ENCODE measurements around the gene TRAPPC6A.

TRAPPC6A gene

DNA sequence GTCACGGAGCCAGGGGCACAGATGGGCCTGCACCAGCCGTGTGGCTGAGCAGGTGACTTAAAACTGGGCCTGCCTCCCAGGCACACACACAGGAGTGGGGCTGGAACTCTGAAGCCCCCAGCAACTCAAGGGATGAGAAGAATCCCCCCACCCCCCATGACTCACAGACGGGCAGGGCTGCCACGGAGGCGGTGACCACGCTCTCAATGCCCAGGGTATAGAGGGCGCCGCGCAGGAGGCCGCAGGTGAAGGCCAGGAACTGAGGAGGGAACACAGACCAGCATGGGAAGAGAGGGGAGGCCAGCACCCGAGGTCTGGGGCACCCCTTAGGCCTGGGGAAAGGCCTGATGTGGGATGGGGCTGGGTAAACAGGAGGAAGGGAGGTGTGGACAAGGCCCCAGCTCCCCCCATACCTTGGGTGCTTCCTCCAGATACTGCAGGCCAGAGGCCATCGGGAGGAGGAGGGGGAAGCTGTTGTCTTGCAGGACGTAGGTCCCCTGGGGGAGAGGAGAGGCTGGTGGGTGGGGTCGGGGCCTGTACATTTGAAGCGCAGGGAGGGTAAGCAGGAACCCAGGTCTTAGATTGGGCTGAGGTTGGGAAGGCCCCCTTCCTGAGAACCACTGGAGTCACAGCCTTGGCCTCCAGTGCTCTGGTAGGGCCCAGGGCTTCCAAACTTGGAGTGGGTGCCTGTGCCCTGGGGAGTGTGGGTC is 14.1 kb downstream of the TRAPPC6A start:
- in situ Hi-C loops (cut with MboI; ENCODE audit: low pct_unique_long_range_greater_than_20kb, low sequenced_read_pairs, unreplicated experiment), result no loop called here
- TF ChIP-seq, protein P1, sequence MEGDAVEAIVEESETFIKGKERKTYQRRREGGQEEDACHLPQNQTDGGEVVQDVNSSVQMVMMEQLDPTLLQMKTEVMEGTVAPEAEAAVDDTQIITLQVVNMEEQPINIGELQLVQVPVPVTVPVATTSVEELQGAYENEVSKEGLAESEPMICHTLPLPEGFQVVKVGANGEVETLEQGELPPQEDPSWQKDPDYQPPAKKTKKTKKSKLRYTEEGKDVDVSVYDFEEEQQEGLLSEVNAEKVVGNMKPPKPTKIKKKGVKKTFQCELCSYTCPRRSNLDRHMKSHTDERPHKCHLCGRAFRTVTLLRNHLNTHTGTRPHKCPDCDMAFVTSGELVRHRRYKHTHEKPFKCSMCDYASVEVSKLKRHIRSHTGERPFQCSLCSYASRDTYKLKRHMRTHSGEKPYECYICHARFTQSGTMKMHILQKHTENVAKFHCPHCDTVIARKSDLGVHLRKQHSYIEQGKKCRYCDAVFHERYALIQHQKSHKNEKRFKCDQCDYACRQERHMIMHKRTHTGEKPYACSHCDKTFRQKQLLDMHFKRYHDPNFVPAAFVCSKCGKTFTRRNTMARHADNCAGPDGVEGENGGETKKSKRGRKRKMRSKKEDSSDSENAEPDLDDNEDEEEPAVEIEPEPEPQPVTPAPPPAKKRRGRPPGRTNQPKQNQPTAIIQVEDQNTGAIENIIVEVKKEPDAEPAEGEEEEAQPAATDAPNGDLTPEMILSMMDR (IDR thresholded peaks at IDR 0.05; ENCODE audit: extremely low read depth, insufficient read depth, missing control alignments), result no peak
- DNase-seq (ENCODE audit: low spot score), result peak; percentile 42

DNA sequence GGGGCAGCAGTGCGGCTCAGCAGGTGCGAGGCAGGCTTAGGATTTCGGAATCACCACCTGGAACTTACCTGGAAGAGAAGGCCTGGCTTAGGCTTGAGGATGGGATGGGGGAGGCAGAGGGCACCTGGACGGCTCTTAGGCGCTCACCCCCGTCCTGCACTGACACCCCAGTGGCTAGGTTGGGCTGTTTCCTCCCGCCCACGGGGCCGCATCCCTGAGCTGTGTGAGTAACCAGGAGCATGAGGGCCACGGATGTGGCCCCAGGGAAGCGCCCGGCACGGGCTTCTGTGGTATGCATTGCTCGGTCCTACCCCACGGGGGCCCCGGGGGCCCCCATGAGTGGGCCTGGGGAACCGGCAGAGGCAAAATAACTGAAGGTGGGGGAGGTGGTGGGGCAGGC is 14.9 kb downstream of the TRAPPC6A start:
- TF ChIP-seq, protein P1 (IDR thresholded peaks at IDR 0.05; ENCODE audit: extremely low read depth, insufficient read depth, missing control alignments), result no peak
- no peak for DNase-seq (ENCODE audit: low spot score)
- in situ Hi-C loops (cut with MboI; ENCODE audit: low pct_unique_long_range_greater_than_20kb, low sequenced_read_pairs, unreplicated experiment), result no loop called here

DNA sequence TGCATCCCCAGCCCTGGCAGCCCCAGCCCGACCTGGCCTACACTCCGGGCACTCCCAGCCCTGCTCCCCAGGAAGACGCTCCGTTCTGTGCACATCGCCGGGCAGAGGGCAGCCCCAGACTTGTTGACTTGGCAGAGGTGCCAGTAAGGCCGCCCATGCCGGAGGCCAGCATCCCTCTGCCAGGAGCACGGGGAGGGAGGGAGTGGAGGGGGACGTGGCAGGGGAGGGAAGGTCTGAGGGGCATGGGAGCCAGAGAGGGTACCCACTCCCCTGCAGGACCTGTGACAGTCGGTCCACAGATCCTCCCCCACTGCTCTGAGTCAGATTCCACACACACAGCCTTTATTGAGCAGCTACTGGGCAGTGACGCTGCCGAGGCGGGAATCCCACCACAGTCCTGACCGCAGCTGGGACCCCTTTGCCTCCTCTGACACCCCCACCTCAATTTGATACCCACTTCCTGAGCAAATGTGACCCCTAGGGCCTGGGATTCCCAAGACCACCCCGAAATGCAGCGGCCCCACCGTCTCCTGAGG is 15.4 kb downstream of the TRAPPC6A start:
- DNase-seq (ENCODE audit: low spot score), result no peak
- in situ Hi-C loops (cut with MboI; ENCODE audit: low pct_unique_long_range_greater_than_20kb, low sequenced_read_pairs, unreplicated experiment), result no loop called here
- TF ChIP-seq, protein P1 (IDR thresholded peaks at IDR 0.05; ENCODE audit: extremely low read depth, insufficient read depth, missing control alignments), result no peak

DNA sequence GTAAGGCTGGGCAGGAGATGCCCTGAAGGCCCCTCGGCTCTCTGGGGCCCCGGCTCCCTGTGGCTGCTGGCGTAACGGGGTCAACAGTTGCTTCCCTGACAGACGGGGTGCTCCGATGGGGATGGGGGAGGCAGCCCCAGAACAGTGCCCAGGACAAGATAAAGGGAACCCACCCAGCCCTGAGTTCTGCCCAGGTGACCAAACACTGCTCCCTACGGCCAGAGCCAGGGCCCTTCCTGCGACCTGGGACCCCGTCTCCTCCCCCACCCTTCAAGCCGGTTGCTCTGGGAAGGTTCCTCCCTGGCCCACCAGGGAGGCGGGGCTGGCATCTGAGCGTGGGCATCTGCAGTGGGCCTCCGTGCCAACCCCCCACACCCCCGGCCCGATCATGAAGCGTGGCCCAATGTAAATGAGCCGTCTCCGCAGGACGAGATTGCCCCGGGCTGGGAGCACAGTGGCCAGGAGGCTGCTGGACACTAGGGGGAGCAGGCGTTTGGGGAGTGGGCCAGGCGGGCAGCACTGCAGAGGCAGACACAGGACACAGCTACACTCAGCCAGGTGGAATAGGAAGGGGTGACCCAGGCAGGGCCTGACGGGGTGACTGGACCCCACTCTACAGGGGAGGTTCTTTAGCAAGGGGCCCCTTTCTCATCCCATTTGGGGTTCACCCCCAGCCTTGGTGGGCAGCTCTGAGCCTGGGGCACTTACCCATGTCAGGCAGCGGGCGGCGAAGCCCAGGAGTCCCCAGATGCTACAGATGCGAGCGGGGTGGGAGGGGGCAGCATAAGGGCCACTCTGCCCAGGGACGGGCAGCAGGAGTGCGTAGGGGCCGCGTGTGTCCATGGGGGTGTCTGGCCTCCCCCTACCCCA is 16.1 kb downstream of the TRAPPC6A start:
- in situ Hi-C loops (cut with MboI; ENCODE audit: low pct_unique_long_range_greater_than_20kb, low sequenced_read_pairs, unreplicated experiment), result no loop called here
- TF ChIP-seq, protein P1 (IDR thresholded peaks at IDR 0.05; ENCODE audit: extremely low read depth, insufficient read depth, missing control alignments), result peak; percentile 13
- peak; percentile 16 for DNase-seq (ENCODE audit: low spot score)

DNA sequence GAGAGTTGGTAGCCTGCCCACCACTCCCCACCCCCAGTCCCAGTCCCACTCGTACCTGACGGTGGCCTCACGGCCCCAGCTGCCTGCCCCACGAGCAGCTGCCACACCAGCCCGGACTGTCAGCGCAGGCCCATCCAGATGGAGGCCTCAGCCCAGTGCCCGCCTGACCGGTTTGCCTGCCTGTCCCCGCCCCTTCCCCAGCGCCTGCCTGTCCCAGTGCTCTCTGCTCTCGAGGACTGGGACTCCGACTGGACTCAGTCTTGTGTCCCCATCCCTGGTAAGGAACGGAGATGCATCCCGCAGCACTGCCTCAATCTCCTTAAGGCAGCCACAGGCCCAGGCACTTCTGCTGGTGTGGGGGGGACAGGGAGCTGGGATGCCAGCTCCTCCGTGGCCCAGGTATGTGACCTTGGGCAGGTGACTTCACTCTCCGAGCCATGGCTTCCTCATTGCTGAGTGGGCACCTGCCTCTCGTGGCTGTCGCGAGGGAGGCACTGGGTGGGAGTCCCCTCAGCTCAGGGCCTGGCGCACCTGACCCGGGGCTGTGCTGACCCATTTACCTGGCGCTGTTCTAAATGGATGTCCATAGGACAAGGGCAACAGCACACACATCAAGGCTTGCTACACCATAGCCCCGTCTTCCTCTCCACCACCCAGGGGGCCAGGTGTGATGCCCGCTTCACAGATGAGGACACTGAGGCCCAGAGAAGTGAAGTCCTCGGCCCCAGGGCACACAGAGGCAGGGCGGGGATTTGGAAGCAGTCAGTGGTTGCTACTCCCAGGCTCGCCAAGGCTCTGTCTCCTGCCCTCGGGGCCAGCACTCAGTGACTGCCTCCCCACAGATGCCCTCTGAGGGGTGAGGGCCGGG is 16.9 kb downstream of the TRAPPC6A start, which contains the start of gene NKPD1:
NKPD1 (minus strand) TSS at position 113 of the 868 bp plus-strand sequence. CDS start 832 bp downstream, outside the sequence.
- TF ChIP-seq, protein P1 (IDR thresholded peaks at IDR 0.05; ENCODE audit: extremely low read depth, insufficient read depth, missing control alignments), result no peak
- no peak for DNase-seq (ENCODE audit: low spot score)
- in situ Hi-C loops (cut with MboI; ENCODE audit: low pct_unique_long_range_greater_than_20kb, low sequenced_read_pairs, unreplicated experiment), result no loop called here

DNA sequence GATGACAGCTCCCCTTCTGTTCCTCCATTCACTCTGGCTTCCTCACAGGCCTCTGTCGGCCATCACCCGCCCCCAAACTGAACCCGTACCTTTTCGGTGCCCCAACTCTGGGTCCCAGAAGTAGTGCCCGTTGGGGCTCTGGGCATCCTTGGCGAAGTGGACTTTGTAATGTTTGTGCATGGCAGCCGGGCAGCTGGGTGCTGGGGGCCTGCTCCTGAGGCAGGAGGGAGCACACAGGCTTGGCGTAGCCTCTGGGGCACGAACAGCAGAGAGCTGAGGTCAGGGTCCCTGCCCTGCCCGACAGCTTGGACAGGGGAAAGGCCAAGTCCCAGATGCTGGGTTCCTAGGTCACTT is 18.1 kb downstream of the TRAPPC6A start:
- DNase-seq (ENCODE audit: low spot score), result peak; percentile 23
- TF ChIP-seq, protein P1 (IDR thresholded peaks at IDR 0.05; ENCODE audit: extremely low read depth, insufficient read depth, missing control alignments), result no peak
- in situ Hi-C loops (cut with MboI; ENCODE audit: low pct_unique_long_range_greater_than_20kb, low sequenced_read_pairs, unreplicated experiment), result no loop called here

Data from GM13977 (cell line).